ENCODE measurements around the gene CCDC175.

CCDC175 gene

DNA sequence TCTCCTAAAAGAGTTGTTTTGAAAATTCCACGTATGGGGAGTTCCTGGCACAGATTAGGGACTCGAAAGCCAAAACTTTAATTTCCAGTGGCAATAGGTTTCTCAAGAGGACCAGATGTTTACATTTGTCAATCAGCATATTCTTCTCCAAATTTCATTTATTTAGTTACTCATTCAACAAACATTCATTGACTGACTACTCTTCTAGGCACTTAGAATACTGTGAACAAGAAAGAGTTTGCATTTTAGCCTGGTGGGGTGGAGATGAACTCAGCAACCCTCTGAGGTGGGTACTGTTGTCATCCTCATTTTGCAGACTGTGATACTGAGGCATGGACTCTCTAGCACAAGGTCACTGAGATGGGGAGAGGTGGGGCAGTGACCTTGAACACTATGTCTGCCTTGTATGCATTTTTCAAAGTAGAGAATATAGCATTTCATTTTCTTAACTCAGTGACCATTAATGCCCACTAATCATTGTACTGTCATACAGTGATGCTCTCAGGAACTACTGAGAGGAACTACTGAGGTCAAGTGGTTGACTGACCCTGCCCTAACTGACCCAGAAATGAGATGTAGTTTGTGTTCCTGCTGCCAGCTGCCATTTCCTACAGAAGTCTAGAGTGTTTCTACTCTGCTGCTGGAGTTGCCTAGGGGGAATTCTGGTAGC lies 94.6 kb downstream of the CCDC175 start:
- DNase-seq, result no peak

DNA sequence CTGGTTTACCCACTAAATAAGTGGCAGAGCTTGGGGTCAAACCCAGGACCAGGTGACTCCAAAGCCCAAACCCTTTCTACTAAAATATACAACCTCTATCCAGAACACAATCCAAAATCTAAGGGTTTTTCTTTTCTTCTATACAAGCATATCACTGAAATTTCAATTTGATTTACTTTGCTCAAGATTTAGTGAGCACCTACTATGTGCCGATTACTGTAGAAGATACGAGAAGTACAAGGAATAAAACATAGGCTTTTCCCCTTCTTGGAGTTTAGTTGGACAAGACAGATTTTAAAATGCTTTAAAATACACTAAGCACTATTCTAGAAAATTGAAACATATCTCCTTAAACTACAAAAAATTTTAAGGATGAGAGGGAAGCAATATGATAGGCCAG lies 95.2 kb downstream of the CCDC175 start:
- no peak for DNase-seq

DNA sequence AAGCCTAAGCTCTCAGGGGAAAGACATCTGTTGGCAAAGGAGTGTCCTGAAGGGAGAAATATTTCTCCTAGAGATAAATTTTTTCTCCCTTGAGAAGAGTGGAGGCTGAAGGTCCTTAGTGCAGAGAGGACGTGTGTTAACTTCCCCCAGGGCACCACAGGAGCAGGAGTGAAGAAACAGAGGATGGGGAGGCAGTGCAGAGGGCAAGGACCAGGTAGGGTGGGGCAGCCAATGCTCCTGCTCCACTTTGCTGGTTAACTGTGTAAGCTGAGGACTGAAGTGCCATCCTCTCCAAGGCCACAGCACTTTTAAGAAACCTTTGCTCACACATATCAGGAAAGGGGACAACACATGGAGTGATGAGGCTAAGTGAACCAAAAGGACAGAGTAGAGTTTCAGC lies 96.4 kb downstream of the CCDC175 start:
- DNase-seq, result no peak

DNA sequence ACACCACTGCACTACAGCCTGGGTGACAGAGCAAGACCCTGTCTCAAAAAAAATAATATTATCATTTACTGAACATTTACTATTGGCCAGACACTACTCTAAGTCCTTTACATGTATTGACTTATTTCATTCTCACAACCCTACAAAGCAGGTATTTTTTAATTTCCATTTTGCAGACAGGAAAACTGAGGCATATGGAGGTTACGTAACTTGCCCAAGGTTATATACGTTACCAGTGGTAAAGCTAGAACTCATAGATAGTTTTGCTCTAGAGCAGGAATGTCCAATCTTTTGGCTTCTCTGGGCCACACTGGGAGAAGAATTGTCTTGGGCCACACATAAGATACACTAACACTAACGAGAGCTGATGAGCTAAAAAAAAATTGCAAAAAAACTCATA lies 98.1 kb downstream of the CCDC175 start:
- no peak for DNase-seq

DNA sequence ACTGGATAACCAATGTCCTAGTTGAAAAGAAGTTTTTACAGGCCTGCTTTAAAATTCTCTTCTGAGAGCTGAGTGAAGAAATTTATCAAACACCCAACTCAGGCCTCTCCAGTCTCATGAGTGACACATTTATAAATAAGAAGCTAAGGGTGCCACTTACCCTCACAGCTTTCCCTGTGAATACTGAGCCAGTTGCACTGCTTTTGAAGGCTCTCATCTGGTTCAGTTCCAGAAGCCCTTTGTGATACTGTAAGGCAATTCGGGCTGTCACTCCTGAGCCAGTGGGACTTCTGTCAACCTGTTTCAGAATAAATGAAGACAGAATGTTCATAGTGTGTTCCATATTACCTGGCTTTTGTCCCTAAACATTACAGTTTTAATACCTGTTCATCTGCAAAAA lies 100.9 kb downstream of the CCDC175 start:
- no peak for DNase-seq

DNA sequence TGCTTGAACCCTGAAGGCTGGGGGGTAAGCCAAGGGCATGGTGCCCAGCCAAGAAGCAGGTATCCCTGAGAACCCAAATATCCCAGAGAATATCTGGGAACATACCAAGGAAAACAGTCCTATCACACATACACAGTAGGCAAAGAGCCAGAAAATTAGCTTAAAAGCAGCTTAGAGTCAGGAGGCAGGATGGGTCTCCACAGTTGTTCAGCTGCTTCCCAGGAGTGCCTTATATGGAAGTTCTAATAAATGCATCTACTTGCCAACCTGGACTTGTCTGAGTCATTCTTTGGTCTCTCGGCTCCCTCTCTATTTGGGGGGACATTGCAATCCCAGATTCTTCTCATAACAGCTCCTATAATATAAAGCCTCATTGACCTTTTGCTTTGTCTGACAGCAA lies 102.4 kb downstream of the CCDC175 start:
- no peak for DNase-seq

DNA sequence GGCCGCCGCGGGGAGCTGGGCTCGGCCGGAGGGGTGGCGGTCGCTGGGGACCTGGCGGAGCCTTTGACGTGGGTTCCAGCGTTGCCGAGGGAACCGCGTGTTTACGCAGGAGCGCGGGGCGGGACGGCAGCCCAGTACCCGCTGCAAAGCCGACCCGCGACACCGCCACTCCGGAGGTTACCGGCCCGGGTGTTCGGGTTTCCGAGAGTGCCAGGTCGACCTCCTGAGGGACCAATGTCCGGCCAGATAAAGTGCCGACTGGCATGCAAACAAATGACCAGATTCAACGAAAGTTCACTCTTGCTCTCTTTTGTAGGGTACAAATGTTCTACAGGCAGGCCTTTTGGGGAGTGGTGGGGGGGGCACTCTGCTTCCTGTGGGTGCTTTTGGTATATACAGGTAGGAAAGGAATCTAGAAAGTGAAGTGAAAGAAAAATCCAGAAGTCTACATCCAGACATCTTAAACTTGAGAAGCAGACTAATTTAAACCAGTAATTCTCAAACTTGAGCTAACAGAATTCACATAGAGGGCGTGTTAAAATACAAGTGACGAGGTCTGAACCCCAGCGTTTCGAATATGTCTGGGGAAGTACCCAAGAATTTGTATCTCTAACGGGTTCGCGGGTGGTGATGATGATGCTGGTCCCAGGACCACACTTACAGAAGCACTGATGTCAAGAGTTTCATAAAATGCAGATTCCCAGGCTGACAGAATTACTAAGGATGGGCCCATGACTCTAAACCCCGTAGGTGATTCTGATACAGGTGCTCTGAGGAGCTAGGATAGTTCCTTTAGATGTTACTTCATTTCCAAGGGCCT lies 111.1 kb downstream of the CCDC175 start, which contains the start of gene GPR135:
Gene GPR135, minus strand, starts transcription at position 65 of the 820 bp plus-strand sequence. CDS start 154 bp downstream, outside the sequence.
- DNase-seq, result no peak

DNA sequence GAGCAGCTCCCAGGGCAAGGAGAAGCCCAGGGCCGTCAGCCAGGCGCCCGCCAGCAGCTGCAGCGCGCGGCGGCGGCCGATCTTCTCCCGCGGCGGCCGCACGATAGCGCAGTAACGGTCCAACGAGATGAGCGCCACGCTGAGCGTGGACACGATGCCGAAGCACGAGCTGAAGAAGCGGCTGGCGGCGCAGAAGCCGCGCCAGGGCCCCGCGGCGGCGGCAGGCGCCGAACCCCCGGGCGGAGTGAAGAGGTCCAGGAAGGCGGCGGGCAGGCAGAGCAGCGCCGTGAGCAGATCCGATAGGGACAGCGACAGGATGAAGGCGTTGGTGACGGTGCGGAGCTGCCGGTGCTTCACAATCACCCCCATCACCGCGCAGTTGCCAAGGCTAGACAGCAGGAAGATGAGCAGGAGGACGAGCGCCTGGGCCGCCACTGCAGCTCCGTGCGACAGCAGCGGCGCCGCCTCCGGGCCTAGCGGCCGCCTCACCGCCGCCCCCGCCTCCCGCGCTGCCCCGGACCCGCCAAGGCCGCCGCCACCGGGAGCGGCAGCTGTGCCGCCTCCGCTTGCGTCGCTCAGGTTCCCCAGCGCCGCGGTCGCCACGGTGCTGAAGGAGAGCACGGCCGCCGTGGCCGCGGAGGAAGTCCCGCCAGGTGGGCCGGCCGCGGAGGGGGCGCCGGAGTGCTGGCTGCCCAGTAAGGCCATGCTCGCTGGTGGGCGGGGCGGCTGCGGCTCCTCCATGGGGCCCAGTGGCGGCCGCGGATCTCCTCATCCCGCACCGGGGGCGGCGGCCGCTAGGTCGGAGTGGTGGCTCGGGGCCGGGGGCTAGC lies 111.9 kb downstream of the CCDC175 start:
- DNase-seq, result peak; percentile 58

DNA sequence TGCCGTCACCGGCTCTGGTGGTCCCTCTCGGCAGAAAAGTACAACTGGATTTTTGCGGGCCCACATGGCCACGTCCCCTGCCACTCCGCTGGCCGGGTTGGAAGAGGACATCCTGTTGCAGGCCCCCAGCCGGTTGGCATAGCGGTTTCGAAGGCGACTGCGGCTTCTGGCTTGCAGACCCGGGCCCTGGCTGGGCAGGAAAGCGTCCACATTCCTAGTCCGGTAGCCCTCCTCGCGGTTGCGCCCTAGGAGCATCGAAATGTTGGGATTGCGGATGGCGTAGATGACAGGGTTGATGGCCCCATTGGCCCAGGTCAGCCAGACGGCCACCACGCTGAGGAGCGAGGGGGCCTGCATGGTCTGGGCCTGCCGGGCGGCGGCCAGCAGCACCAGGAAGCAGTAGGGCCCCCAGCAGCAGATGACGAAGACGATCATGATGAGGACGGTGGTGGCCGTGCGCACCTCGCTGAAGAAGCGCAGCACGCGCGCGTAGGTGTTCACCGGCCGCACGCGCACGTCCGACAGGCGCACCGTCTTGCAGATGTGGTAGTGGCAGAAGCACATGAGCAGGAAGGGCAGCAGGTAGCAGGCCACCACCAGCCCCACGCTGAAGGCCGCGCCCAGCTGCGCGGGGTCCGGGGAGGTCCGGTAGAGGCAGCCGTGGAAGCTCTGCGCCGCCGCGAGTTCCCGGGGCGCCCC lies 112.7 kb downstream of the CCDC175 start:
- DNase-seq, result peak; percentile 46

DNA sequence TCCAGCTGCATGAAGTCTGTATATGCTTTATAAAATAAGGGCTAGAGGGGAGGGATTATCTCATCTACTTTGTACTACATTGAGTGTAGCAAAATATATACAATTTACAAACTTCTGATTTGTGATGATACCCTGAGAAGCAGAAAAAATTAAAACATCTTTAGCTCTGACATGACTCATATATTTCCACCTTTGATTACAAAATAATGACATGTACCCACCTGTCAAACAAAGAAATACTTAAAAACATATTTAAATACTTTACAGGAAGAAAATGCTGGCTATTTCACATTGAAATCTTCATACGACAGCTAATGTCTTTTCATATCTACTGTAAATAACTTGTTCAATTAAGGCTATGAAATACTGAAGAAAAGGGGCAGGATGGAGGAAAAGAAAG lies 114.7 kb downstream of the CCDC175 start:
- DNase-seq, result no peak

DNA sequence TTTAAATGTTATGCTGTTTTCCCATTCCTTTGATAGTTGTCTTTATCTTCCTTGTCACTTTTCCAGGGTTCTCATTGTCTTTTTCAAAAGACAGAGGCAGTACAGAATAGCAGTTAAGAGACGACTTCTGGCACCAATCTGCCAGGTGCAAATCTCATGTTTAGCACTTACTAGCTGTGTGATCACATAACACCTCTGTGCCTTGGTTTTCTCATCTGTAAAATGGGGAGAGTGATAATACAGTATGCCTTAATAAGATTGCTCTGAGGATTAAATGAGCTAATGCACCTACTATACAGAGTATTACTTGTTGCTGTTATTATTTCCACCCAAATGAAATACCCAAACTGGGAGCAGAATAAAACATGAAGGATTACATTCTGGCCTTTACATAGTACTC lies 116.2 kb downstream of the CCDC175 start:
- DNase-seq, result no peak

DNA sequence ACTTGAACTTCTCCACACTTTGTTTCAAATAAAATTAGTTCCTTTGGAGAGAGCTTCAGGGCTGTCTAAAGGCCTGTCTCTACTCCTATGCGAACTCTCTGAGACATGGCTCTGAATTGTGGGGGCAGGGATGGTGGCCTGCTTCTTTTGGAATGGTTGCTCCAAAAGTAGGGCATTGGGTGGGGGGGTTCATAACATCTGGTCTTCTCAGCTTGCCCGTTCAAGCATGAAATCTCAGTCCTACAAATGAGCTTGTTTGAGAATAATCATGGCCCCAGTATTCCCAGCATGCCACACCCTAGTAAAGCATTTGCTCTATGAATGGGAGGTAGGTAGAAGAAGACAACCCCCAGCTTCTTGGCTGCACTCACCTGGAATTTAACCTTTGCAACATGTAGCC lies 118.1 kb downstream of the CCDC175 start:
- DNase-seq, result no peak

DNA sequence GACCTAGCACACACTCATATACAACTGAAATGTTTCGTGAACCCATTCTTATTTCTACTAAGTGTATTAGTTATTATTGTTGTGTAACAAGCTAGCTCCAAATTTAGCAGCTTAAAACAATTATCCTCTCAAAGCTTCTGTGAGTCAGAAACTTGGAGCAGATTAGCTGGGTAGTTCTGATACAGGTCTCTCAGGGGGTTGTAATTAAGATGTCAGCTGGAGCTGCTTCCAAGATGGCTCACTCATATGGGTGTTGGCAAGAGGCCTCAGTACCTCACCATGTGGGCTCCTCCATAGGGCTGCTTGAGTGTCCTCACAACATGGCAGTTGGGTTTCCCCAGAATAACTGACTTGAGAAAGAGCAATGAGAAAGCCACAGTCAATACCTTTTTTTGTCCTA lies 121.2 kb downstream of the CCDC175 start:
- no peak for DNase-seq
